Measurements from ENCODE around the gene AP4S1.
"Not testable (repeated sequence)": the region's sequence is repeated elsewhere in the genome, so short reads cannot be mapped to it uniquely, and the experiment has no call there.

DNA sequence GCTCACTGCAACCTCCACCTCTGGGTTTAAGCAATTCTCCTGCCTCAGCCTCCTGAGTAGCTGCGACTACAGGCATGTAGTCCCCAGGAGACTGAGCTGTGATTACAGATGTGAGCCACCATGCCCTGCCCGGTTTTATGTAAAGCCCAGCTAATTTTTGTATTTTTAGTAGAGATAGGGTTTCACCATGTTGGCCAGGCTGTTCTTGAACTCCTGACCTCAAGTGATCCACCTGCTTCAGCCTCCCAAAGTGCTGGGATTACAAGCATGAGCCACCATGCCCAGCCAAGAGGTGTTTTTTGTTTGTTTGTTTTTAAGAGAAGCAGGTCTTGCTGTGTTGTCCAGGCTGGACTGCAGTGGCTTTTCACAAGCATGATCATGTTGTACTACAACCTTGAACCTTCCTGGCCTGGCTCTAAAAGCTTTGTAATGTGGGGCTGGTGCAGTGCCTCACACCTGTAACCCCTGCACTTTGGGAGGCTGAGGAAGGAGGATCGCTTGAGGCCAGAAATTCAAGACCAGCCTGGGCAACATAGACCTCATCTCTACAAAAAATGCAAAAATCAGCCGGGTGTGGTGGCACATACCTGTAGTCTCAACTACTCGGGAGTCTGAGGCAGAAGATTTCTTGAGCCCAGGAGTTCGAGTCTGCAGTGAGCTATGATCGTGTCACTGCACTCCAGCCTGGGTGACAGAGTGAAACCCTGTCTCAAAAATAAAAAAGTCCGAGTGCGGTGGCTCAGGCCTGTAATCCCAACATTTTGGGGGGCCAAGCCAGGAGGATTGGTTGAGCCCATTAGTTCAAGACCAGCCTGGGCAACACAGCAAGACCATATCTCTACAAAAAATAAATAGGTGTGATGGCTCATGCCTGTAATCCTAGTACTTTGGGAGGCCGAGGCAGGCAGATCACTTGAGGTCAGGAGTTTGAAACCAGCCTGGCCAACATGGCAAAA is 68.7 kb downstream of the AP4S1 start:
- TF ChIP-seq, protein P1, sequence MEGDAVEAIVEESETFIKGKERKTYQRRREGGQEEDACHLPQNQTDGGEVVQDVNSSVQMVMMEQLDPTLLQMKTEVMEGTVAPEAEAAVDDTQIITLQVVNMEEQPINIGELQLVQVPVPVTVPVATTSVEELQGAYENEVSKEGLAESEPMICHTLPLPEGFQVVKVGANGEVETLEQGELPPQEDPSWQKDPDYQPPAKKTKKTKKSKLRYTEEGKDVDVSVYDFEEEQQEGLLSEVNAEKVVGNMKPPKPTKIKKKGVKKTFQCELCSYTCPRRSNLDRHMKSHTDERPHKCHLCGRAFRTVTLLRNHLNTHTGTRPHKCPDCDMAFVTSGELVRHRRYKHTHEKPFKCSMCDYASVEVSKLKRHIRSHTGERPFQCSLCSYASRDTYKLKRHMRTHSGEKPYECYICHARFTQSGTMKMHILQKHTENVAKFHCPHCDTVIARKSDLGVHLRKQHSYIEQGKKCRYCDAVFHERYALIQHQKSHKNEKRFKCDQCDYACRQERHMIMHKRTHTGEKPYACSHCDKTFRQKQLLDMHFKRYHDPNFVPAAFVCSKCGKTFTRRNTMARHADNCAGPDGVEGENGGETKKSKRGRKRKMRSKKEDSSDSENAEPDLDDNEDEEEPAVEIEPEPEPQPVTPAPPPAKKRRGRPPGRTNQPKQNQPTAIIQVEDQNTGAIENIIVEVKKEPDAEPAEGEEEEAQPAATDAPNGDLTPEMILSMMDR (IDR thresholded peaks at IDR 0.05; ENCODE audit: control extremely low read depth in 1 of 3, insufficient read depth in 1 of 3, low read depth in 1 of 3, low read length in 3 of 3) = not testable (repeated sequence)
- TF ChIP-seq KDM1A (IDR thresholded peaks at IDR 0.05; ENCODE audit: borderline replicate concordance, low read length); POLR2AphosphoS5 (IDR thresholded peaks at IDR 0.05; ENCODE audit: low read depth, low read length); POLR2A (IDR thresholded peaks at IDR 0.05; ENCODE audit: control extremely low read depth in 1 of 2, low read depth in 2 of 2, low read length in 2 of 2); TEAD4 (IDR thresholded peaks at IDR 0.05; ENCODE audit: low read depth, low read length); GTF2F1 (IDR thresholded peaks at IDR 0.05; ENCODE audit: borderline replicate concordance, low read depth, low read length); RNF2 (IDR thresholded peaks at IDR 0.05; ENCODE audit: borderline replicate concordance, low read depth, low read length, missing control alignments, poor library complexity, severe bottlenecking); EP300 (IDR thresholded peaks at IDR 0.05; ENCODE audit: borderline replicate concordance in 1 of 2, low read depth in 2 of 2, low read length in 2 of 2); RAD21 (IDR thresholded peaks at IDR 0.05 in 1 of 2, conservative IDR thresholded peaks at IDR 0.05 in 1 of 2; ENCODE audit: low read depth in 2 of 2, low read length in 2 of 2); ZNF274 (IDR thresholded peaks at IDR 0.05; ENCODE audit: borderline replicate concordance, extremely low read depth, low read length): not testable (repeated sequence)
